Stimulated activated CD4-positive, alpha-beta T cell treated with anti-CD3 and anti-CD28 coated beads, Interleukin-4, amount 100 ng/mL, for 48 hours (primary cell): ENCODE results near the gene FBXL2.
"Not testable (repeated sequence)": the region's sequence is repeated elsewhere in the genome, so short reads cannot be mapped to it uniquely, and the experiment has no call there.

Source experiments
- DNase-seq, 2 donors: peaks; one replicate each; pipeline ENCODE4 v3.0.0-alpha.2; 2020; ENCODE audit warnings: low read depth in 2 of 2

FBXL2 gene

DNA sequence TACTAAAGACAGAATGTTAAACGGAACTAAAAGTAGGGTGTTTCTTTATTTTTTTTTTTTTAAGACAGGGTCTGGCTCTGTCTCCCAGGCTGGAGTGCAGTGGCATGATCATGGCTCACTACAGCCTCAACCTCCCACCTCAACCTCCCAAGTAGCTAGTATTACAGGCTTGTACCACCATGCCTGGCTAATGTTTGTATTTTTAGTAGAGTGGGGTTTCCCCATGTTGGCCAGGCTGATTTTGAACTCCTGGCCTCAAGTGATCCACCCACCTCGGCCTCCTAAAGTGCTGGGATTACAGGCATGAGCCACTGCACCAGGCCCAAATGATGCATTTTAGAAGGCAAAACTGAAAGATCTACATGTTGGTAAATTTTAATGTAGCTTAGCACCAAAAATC lies 152.1 kb downstream of the FBXL2 start:
- DNase-seq, result not testable (repeated sequence)

DNA sequence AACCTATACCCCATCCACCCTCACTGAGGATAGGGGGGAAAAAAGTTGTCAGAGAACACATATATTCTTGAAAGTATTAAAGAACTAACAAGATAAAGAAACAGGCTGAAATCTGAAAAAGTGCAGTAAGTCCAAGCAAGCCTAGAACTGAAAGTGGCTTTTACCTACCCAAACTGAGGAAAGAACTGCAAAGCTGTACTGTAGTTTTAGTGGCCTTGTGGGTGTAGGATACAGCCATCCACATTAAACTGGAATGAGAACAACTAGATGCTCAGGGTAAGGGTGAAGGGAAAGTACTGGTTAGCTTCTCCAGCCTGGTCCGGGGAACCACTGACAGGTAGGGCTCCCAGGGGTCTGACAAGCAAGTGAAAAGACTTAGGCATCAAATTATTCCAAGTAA lies 152.8 kb downstream of the FBXL2 start:
- DNase-seq, result no peak

DNA sequence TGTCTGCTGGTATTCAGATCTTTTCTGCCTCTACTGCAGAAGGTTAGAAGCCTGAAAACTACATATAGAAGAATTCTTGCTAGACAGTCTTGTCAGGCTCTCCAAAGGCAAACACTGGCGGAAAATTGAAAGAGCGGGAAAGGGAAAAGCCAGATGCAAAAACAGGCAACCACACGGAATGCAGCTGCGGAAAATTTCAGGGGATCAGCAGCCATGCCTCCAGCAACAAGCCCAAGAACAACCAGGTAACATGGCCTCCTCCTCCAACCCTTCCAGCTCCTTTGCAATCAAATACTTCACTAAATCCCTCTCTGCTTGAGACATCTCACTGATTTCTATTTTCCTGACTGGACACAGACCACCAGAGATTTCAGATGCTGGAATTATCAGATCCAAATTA lies 153.3 kb downstream of the FBXL2 start:
- DNase-seq, result no peak

DNA sequence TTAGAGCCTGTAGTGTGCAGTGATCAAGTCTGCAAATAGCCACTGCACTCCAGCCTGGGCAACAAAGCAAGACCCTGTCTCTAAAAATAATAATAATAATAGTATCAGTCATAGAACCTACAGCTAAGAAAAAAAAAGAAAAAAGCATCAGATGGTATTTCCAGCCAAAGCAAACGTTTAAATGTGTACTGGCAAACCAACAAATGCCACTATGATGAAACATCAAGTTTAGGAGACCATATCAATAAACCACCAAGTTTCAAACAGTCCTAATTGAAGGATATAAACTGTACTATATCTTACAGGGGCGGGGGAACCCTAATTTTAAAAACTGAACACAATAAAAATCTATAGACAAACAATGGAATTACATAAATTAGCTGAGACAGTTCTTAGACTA lies 156.6 kb downstream of the FBXL2 start:
- no peak for DNase-seq
